Stimulated activated CD8-positive, alpha-beta memory T cell treated with anti-CD3 and anti-CD28 coated beads, Interleukin-12 subunit alpha, Interleukin-12 subunit beta, amount 100 ng/mL, for 4 hours (primary cell): Measurements from ENCODE around the gene CAPN2.

ENCODE experiments used
- DNase-seq: peaks from one replicate; pipeline ENCODE4 v3.0.0-alpha.2; 2020; ENCODE audit warnings: low read depth

CAPN2 gene

GRCh38 chr1:223702735-223703667 lies 9.3 kb upstream of the CAPN2 start:
- DNase-seq = no peak

GRCh38 chr1:223703668-223704013 lies 8.7 kb upstream of the CAPN2 start:
- DNase-seq = no peak

GRCh38 chr1:223704921-223705878 lies 7.1 kb upstream of the CAPN2 start:
- no peak for DNase-seq

- DNase-seq = no peak
Observed at GRCh38 chr1:223706077-223706973, 6.0 kb upstream of the CAPN2 start.

GRCh38 chr1:223707256-223708000 lies 4.9 kb upstream of the CAPN2 start:
- DNase-seq = no peak

- no peak for DNase-seq
Observed at GRCh38 chr1:223708001-223708359, 4.4 kb upstream of the CAPN2 start.

- DNase-seq = no peak
Observed at GRCh38 chr1:223708651-223709268, 3.6 kb upstream of the CAPN2 start.

- no peak for DNase-seq
Observed at GRCh38 chr1:223709598-223709997, 2.7 kb upstream of the CAPN2 start.

GRCh38 chr1:223710179-223711133 lies 1.9 kb upstream of the CAPN2 start:
- no peak for DNase-seq

GRCh38 chr1:223711173-223711572 lies 1.2 kb upstream of the CAPN2 start:
- no peak for DNase-seq

- no peak for DNase-seq
Observed at GRCh38 chr1:223711747-223712193, 569 bp upstream of the CAPN2 start.

GRCh38 chr1:223712850-223713474 lies 623 bp downstream of the CAPN2 start:
- peak; percentile 39 for DNase-seq

- DNase-seq = no peak
Observed at GRCh38 chr1:223713546-223714420, 1.4 kb downstream of the CAPN2 start.

- no peak for DNase-seq
Observed at GRCh38 chr1:223714421-223714724, 2.0 kb downstream of the CAPN2 start.

GRCh38 chr1:223714849-223715603 lies 2.7 kb downstream of the CAPN2 start:
- DNase-seq = no peak

- no peak for DNase-seq
Observed at GRCh38 chr1:223715604-223716172, 3.3 kb downstream of the CAPN2 start.

- DNase-seq = no peak
Observed at GRCh38 chr1:223716302-223716862, 4.0 kb downstream of the CAPN2 start.
